ENCODE results near the gene OR1L6.

OR1L6 gene, protein sequence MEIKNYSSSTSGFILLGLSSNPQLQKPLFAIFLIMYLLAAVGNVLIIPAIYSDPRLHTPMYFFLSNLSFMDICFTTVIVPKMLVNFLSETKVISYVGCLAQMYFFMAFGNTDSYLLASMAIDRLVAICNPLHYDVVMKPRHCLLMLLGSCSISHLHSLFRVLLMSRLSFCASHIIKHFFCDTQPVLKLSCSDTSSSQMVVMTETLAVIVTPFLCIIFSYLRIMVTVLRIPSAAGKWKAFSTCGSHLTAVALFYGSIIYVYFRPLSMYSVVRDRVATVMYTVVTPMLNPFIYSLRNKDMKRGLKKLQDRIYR

GRCh38 chr9:122742003-122742402 is at the start of gene OR1L6:
TSS of gene OR1L6 (plus strand) at chr9:122742303. CDS start at chr9:122749848, 7,545 bp downstream.
- TF ChIP-seq POLR2A (IDR thresholded peaks at IDR 0.05; ENCODE audit: low read length) (no peak), GATA1 (IDR thresholded peaks at IDR 0.05; ENCODE audit: low read depth, low read length) (no peak)
- DNase-seq = no peak

DNA sequence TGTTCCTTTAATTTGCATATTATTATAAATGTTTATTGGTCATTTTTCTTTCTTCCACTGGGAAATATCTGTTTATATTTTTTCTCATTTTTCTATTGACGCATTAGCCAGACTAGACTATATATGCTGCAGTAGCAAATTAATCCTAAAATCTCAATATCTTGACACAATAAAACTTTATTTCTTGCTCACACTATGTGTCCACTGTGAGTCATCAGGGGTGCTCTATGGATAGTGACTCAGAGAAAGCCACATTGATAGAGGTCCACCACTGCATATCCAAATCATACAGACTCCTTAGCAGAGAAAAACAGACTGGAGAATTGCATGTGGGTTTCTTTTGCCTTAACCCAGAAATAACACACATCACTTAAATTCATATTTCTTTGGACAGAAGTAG is 46.4 kb upstream of the OR1L6 start:
- TF ChIP-seq GATA1 (IDR thresholded peaks at IDR 0.05; ENCODE audit: low read depth, low read length) = no peak
- TF ChIP-seq POLR2A (IDR thresholded peaks at IDR 0.05; ENCODE audit: low read length) = no peak
- DNase-seq = no peak

DNA sequence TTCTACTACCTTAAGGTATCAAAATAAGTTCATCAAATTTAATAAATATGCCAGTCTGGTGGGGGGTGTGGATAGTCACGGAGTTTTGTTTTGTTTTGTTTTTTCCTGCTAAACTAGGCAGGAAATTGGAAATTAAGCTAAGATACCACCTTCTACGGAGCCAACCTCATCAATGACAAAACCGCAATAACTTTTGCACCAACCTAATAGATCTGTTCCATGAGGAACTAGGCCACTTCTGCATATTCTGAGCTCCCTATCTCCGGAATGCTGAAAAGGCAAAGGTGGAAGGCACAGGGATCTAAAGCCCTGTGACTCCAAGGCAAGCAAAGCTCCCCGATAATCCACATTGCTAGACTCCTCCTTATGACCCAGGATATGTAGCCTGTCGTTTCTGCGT is 24.1 kb upstream of the OR1L6 start:
- DNase-seq = no peak
- TF ChIP-seq POLR2A (IDR thresholded peaks at IDR 0.05; ENCODE audit: low read length) (no peak), GATA1 (IDR thresholded peaks at IDR 0.05; ENCODE audit: low read depth, low read length) (no peak)

GRCh38 chr9:122719218-122719617 is 22.9 kb upstream of the OR1L6 start:
- DNase-seq = no peak
- TF ChIP-seq GATA1 (IDR thresholded peaks at IDR 0.05; ENCODE audit: low read depth, low read length) = no peak
- TF ChIP-seq POLR2A (IDR thresholded peaks at IDR 0.05; ENCODE audit: low read length) = no peak

GRCh38 chr9:122723690-122724089 is 18.4 kb upstream of the OR1L6 start, which contains the start of gene OR1L4:
TSS of gene OR1L4 (plus strand) at chr9:122723990. CDS start at chr9:122723990, 0 bp downstream.
- no peak for TF ChIP-seq GATA1 (IDR thresholded peaks at IDR 0.05; ENCODE audit: low read depth, low read length)
- no peak for TF ChIP-seq POLR2A (IDR thresholded peaks at IDR 0.05; ENCODE audit: low read length)
- no peak for DNase-seq

GRCh38 chr9:122754825-122755224 is 12.7 kb downstream of the OR1L6 start:
- DNase-seq = no peak
- TF ChIP-seq GATA1 (IDR thresholded peaks at IDR 0.05; ENCODE audit: low read depth, low read length) = no peak
- no peak for TF ChIP-seq POLR2A (IDR thresholded peaks at IDR 0.05; ENCODE audit: low read length)

DNA sequence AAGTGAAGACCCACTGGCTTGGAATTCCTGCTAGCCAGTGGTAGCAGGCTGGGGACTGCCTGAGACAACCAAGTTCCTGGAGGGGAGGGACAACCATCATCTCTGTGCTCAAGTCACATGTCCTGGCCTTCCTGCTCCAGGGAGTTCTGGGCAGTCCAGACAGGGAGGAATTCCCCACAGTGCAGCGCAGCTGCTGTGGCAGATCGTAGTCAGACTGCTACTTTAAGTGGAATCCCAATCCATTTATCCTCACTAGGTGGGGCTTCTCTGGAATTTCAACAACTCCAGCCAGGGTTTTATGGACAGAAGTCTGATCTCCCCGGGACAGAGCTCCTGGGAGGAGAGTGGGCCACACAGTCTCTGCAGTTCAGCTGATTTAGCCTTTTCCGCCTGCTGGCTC is 25.7 kb downstream of the OR1L6 start:
- no peak for DNase-seq
- TF ChIP-seq POLR2A (IDR thresholded peaks at IDR 0.05; ENCODE audit: low read length) (no peak), GATA1 (IDR thresholded peaks at IDR 0.05; ENCODE audit: low read depth, low read length) (no peak)

- TF ChIP-seq POLR2A (IDR thresholded peaks at IDR 0.05; ENCODE audit: low read length) (no peak), GATA1 (IDR thresholded peaks at IDR 0.05; ENCODE audit: low read depth, low read length) (no peak)
Observed at GRCh38 chr9:122777052-122777451, 34.9 kb downstream of the OR1L6 start.

GRCh38 chr9:122777935-122778627 is 36.0 kb downstream of the OR1L6 start:
- DNase-seq = no peak
- TF ChIP-seq POLR2A (IDR thresholded peaks at IDR 0.05; ENCODE audit: low read length) (no peak), GATA1 (IDR thresholded peaks at IDR 0.05; ENCODE audit: low read depth, low read length) (no peak)

More at GRCh38 chr9:122777052-122777451, 34.9 kb downstream of the OR1L6 start:
- DNase-seq = no peak

DNA sequence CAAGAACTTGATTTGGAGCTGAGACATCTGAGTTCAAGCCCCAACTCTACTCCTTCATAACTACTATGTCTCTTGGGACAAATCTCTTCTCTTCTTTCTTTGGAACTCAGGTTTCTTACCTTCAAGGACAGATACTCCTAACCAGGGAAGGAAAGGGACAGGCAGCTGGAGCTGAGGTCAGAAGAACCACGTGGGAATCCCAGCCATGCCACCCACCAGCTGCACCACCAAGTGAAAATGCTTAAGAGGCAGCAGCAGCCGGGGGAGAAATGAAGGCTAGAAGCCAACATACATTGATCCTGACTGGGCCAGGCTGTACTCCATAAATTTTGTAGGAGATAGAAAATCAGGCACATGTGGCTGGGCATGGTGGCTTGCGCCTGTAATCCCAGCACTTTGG is 37.1 kb downstream of the OR1L6 start:
- no peak for DNase-seq
- TF ChIP-seq GATA1 (IDR thresholded peaks at IDR 0.05; ENCODE audit: low read depth, low read length) (no peak), POLR2A (IDR thresholded peaks at IDR 0.05; ENCODE audit: low read length) (no peak)

- no peak for DNase-seq
- TF ChIP-seq POLR2A (IDR thresholded peaks at IDR 0.05; ENCODE audit: low read length) (no peak), GATA1 (IDR thresholded peaks at IDR 0.05; ENCODE audit: low read depth, low read length) (no peak)
Observed at GRCh38 chr9:122780026-122780425, 37.9 kb downstream of the OR1L6 start.

DNA sequence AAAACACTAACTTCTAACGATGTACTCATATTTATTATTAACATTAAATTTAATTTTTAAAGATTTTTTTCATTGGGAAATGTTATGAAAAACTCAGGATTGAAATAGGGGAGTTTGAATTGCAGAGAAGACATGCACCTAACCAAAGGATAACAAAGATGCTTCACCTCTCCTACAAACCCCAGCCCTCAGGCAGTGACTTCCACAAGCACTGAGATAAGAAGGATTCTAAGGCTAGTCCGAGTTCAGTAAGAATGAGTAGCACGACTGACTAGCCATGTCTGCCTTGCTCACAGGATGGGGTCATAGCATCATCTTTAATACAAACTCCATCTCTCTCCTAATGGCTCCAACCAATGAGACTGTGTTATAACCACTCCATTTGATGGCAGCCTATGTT is 39.6 kb downstream of the OR1L6 start:
- DNase-seq = no peak
- TF ChIP-seq GATA1 (IDR thresholded peaks at IDR 0.05; ENCODE audit: low read depth, low read length) (no peak), POLR2A (IDR thresholded peaks at IDR 0.05; ENCODE audit: low read length) (no peak)

DNA sequence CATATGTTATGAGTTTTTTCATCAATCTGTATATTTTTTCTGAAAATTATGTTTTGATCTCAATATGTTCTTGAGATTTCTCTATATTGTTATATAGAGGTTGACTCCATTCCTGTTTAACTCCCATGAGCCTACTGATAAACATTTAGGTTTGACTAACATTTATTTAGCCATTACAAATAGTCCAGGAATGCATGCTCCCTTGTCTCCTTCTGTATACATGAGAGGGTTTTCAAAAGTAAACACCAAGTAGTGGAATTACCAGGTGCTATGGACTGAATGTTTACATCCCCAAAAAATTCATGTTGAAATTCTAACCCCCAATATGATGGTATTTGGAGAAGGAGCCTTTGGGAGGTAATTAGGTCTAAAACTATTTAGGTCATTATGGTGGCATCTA is 43.2 kb downstream of the OR1L6 start:
- DNase-seq = no peak
- no peak for TF ChIP-seq POLR2A (IDR thresholded peaks at IDR 0.05; ENCODE audit: low read length)
- TF ChIP-seq GATA1 (IDR thresholded peaks at IDR 0.05; ENCODE audit: low read depth, low read length) = no peak

GRCh38 chr9:122786338-122786737 is 44.2 kb downstream of the OR1L6 start:
- no peak for DNase-seq
- TF ChIP-seq GATA1 (IDR thresholded peaks at IDR 0.05; ENCODE audit: low read depth, low read length) (no peak), POLR2A (IDR thresholded peaks at IDR 0.05; ENCODE audit: low read length) (no peak)

GRCh38 chr9:122788831-122789230 is 46.7 kb downstream of the OR1L6 start, which contains the start of gene OR5C1:
TSS of gene OR5C1 (plus strand) at chr9:122788933. CDS start at chr9:122788933, 0 bp downstream.
- TF ChIP-seq POLR2A (IDR thresholded peaks at IDR 0.05; ENCODE audit: low read length) (no peak), GATA1 (IDR thresholded peaks at IDR 0.05; ENCODE audit: low read depth, low read length) (no peak)
- no peak for DNase-seq

Data from erythroblast (primary cell).